Trophoblast cell (in vitro differentiated cells and primary cell): ENCODE measurements around the gene MYO1A.

Experiments used
- DNase-seq, 2 donors: peaks; one replicate each; pipeline ENCODE4 v3.0.0-alpha.2; 2016
- H2AFZ ChIP-seq: 2 replicates; pipeline ENCODE4 v1.6.1; 2013; ENCODE audit warnings: low read length, moderate library complexity, mild to moderate bottlenecking; ENCODE audit not compliant: insufficient read depth, poor library complexity
- H2AK5ac ChIP-seq: 2 replicates; pipeline ENCODE4 v1.6.1; 2013; ENCODE audit warnings: mild to moderate bottlenecking, low read length
- H2BK120ac ChIP-seq: 2 replicates; pipeline ENCODE4 v1.6.1; 2013; ENCODE audit warnings: low read length, mild to moderate bottlenecking, moderate library complexity; ENCODE audit not compliant: insufficient read depth, poor library complexity
- H2BK12ac ChIP-seq: 2 replicates; pipeline ENCODE4 v1.6.1; 2013; ENCODE audit warnings: mild to moderate bottlenecking, low read length, moderate library complexity
- H2BK5ac ChIP-seq: 2 replicates; pipeline ENCODE4 v1.6.1; 2013; ENCODE audit warnings: low read length, low read depth, moderate library complexity, mild to moderate bottlenecking; ENCODE audit not compliant: poor library complexity
- H3K14ac ChIP-seq: 2 replicates; pipeline ENCODE4 v1.6.1; 2013; ENCODE audit warnings: mild to moderate bottlenecking, low read length
- H3K18ac ChIP-seq: 2 replicates; pipeline ENCODE4 v1.6.1; 2013; ENCODE audit warnings: mild to moderate bottlenecking, low read length
- H3K23ac ChIP-seq: 2 replicates; pipeline ENCODE4 v1.6.1; 2013; ENCODE audit warnings: low read length
- H3K27ac ChIP-seq: 2 replicates; pipeline ENCODE4 v1.5.1; 2013; ENCODE audit warnings: low read depth, mild to moderate bottlenecking, inconsistent platforms, low read length, moderate library complexity
- H3K27me3 ChIP-seq: 2 replicates; pipeline ENCODE4 v1.6.1; 2013; ENCODE audit warnings: inconsistent platforms, mild to moderate bottlenecking, low read length, moderate library complexity; ENCODE audit not compliant: insufficient read depth
- H3K36me3 ChIP-seq, 2 experiments: 1 replicate in 1 of 2; 2 replicates in 1 of 2; pipeline ENCODE4 v1.6.1; 2013; ENCODE audit warnings: low read length in 2 of 2, mild to moderate bottlenecking in 2 of 2, moderate library complexity in 1 of 2; ENCODE audit not compliant: insufficient read depth in 2 of 2, control insufficient read depth in 1 of 2
- H3K4ac ChIP-seq: 2 replicates; pipeline ENCODE4 v1.6.1; 2013; ENCODE audit warnings: low read depth, mild to moderate bottlenecking, low read length, moderate library complexity
- H3K4me1 ChIP-seq, 2 experiments: 1 replicate in 1 of 2; 2 replicates in 1 of 2; pipeline ENCODE4 v1.6.1; 2013; ENCODE audit warnings: low read length in 2 of 2, mild to moderate bottlenecking in 2 of 2, moderate library complexity in 1 of 2; ENCODE audit not compliant: insufficient read depth in 2 of 2, control insufficient read depth in 1 of 2
- H3K4me2 ChIP-seq: 2 replicates; pipeline ENCODE4 v1.6.1; 2013; ENCODE audit warnings: inconsistent platforms, mild to moderate bottlenecking, low read length, moderate library complexity
- H3K4me3 ChIP-seq: 2 replicates; pipeline ENCODE4 v1.5.1; 2013; ENCODE audit warnings: mild to moderate bottlenecking, low read depth, low read length, inconsistent platforms
- H3K79me1 ChIP-seq: one replicate; pipeline ENCODE4 v1.6.1; 2013; ENCODE audit warnings: low read length
- H3K79me2 ChIP-seq: 2 replicates; pipeline ENCODE4 v1.6.1; 2013; ENCODE audit warnings: low read length, mild to moderate bottlenecking; ENCODE audit not compliant: control insufficient read depth, insufficient read depth, poor library complexity
- H3K9ac ChIP-seq: 2 replicates; pipeline ENCODE4 v1.6.1; 2013; ENCODE audit warnings: mild to moderate bottlenecking, low read length
- H3K9me3 ChIP-seq: 2 replicates; pipeline ENCODE4 v1.6.1; 2013; ENCODE audit warnings: low read depth, mild to moderate bottlenecking, control low read depth, inconsistent platforms, low read length; ENCODE audit not compliant: insufficient read depth
- H4K12ac ChIP-seq: 2 replicates; pipeline ENCODE4 v1.6.1; 2013; ENCODE audit warnings: low read depth, mild to moderate bottlenecking, low read length, moderate library complexity
- H4K8ac ChIP-seq: 2 replicates; pipeline ENCODE4 v1.6.1; 2013; ENCODE audit warnings: low read depth, mild to moderate bottlenecking, low read length, moderate library complexity
- H4K91ac ChIP-seq: one replicate; pipeline ENCODE4 v1.6.1; 2013; ENCODE audit warnings: low read depth, mild to moderate bottlenecking, low read length, moderate library complexity
- WGBS: extraction: QIAGEN DNeasy Blood & Tissue Kit; methylation state at CpG from one replicate; pipeline ENCODE4 v1.1.7; 2013; ENCODE audit warnings: missing lambda C conversion rate; ENCODE audit not compliant: insufficient read length, insufficient coverage; ENCODE audit errors: extremely low coverage; 5-methylcytosine and 5-hydroxymethylcytosine counted together

Gene MYO1A

GRCh38 chr12:56995201-56995929 lies 54.6 kb downstream of the MYO1A start:
- Histone ChIP-seq H2BK5ac (no peak overlapping the region), H3K27ac (no peak overlapping the region), H3K4me1 (no peaks in the 10 kb centered on the region), H3K27me3 (no peaks in the 10 kb centered on the region), H3K9ac (no peak overlapping the region), H3K23ac (no peak overlapping the region), H3K14ac (no peak overlapping the region), H3K9me3 (peaks cover 8% of the 10 kb centered on the region), H3K79me1 (no peaks in the 10 kb centered on the region), H2AK5ac (no peak overlapping the region), H4K8ac (no peak overlapping the region), H2BK12ac (no peak overlapping the region), H3K36me3 (peaks cover 3 to 6% of the 10 kb centered on the region in 2 experiments), H3K18ac (no peak overlapping the region), H4K12ac (no peak overlapping the region), H4K91ac (no peak overlapping the region), H3K4me2 (no peak overlapping the region), H3K4me3 (peak overlapping the region; percentile 8), H3K4ac (no peak overlapping the region), H2BK120ac (no peak overlapping the region), H3K79me2 (no peaks in the 10 kb centered on the region), H2AFZ (no peak overlapping the region)
- no CpG with 5 or more reads among the region's 26 CpGs for WGBS
- DNase-seq: no peak

GRCh38 chr12:56994231-56994746 lies 55.6 kb downstream of the MYO1A start:
- no peaks in the 10 kb centered on the region for H3K79me2 ChIP-seq
- no peak overlapping the region for H2BK5ac ChIP-seq
- H2AK5ac ChIP-seq: no peak overlapping the region
- H3K27me3 ChIP-seq: no peaks in the 10 kb centered on the region
- DNase-seq: no peak
- no peak overlapping the region for H3K14ac ChIP-seq
- H3K4me2 ChIP-seq: no peak overlapping the region
- H3K9ac ChIP-seq: no peak overlapping the region
- no peak overlapping the region for H3K4ac ChIP-seq
- peaks cover 8% of the 10 kb centered on the region for H3K9me3 ChIP-seq
- no peak overlapping the region for H3K4me3 ChIP-seq
- H4K8ac ChIP-seq: no peak overlapping the region
- no peak overlapping the region for H4K91ac ChIP-seq
- no CpG with 5 or more reads among the region's 10 CpGs for WGBS
- no peaks in the 10 kb centered on the region for H3K79me1 ChIP-seq
- no peaks in the 10 kb centered on the region for H3K4me1 ChIP-seq
- H2BK12ac ChIP-seq: no peak overlapping the region
- H3K36me3 ChIP-seq: peaks cover 0 to 3% of the 10 kb centered on the region in 2 experiments
- no peak overlapping the region for H3K18ac ChIP-seq
- H2BK120ac ChIP-seq: no peak overlapping the region
- no peak overlapping the region for H2AFZ ChIP-seq
- no peak overlapping the region for H3K23ac ChIP-seq
- H3K27ac ChIP-seq: no peak overlapping the region
- no peak overlapping the region for H4K12ac ChIP-seq

DNA sequence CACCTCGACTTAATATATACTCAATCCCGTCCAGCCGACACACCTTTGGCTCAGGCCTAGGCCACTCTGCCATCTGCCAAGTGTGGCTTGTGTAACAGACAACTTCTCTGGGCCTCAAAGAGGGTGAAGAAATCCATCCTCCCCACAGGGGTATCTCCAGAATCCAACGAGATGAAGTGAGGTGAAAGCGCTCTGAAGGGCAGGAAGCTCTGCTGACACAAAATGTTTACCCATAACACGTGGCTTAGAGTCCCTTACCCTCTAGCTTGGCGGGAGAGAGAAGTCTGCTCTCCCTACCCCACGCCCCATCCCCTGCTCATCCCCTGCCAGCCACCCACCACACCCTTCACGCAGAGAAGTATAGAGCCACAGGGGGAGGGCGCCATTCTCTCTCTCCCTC lies 56.6 kb downstream of the MYO1A start:
- no peak overlapping the region for H2AFZ ChIP-seq
- H3K27ac ChIP-seq: no peak overlapping the region
- H3K79me2 ChIP-seq: no peaks in the 10 kb centered on the region
- H2BK12ac ChIP-seq: no peak overlapping the region
- H3K4me3 ChIP-seq: no peak overlapping the region
- H3K4me2 ChIP-seq: no peak overlapping the region
- H4K91ac ChIP-seq: no peak overlapping the region
- DNase-seq: no peak
- H2AK5ac ChIP-seq: no peak overlapping the region
- no CpG with 5 or more reads among the region's 10 CpGs for WGBS
- no peak overlapping the region for H3K23ac ChIP-seq
- H3K18ac ChIP-seq: no peak overlapping the region
- peaks cover 8% of the 10 kb centered on the region for H3K9me3 ChIP-seq
- H2BK5ac ChIP-seq: no peak overlapping the region
- H3K36me3 ChIP-seq: peaks cover 0 to 3% of the 10 kb centered on the region in 2 experiments
- H3K14ac ChIP-seq: no peak overlapping the region
- no peak overlapping the region for H2BK120ac ChIP-seq
- H4K12ac ChIP-seq: no peak overlapping the region
- no peak overlapping the region for H3K9ac ChIP-seq
- no peak overlapping the region for H4K8ac ChIP-seq
- H3K4me1 ChIP-seq: no peaks in the 10 kb centered on the region
- H3K4ac ChIP-seq: no peak overlapping the region
- H3K79me1 ChIP-seq: no peaks in the 10 kb centered on the region
- no peaks in the 10 kb centered on the region for H3K27me3 ChIP-seq

DNA sequence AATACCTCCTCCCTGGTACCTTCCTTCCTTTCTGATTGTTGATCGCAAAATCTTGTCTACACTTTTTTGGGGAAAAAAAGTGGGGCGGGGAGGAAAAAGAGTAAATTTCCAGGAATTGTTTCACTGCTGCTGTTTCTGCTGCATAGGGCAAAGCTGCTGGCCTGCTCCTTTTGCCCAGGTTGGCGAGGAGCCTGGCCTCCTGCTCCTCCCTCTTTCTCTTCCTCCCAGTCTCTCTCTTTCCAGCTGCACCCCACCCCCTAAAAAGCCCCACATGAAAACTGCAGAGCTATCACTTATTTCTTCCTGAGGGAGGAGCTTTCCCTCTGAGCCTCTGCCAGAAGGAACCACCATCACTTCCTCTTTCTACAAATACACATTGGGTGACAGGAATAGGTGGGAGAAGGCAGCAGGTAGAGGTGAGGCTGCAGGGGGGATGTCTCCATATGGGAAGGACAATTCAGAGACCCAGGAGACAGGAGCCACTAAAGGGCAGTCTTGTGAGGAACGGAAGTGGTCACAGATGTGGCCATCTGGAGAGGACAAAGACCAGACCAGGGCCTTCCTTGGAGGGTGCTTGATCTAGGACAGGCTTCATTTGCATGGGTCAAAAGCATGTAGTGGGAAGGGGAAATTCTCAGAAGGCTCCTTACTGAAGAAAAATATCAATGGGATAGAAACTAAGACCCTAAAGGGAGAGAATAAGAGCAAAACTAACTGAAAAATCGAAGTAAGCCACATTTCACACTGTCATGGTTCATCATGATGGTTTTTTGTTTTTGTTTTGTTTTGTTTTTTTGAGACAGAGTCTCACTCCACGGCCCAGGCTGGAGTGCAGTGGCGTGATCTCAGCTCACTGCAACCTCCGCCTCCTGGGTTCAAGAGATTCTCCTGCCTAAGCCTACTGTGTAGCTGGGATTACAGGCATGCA lies 58.3 kb downstream of the MYO1A start:
- H2BK5ac ChIP-seq: no peak overlapping the region
- no peak overlapping the region for H2BK12ac ChIP-seq
- no peak overlapping the region for H3K4me2 ChIP-seq

More for the DNA sequence above, 58.3 kb downstream of the MYO1A start:
- Histone ChIP-seq H2AK5ac (no peak overlapping the region), H3K4me1 (no peaks in the 10 kb centered on the region), H3K36me3 (no peaks in the 10 kb centered on the region), H3K4me3 (no peak overlapping the region), H3K14ac (no peak overlapping the region), H2AFZ (no peak overlapping the region), H4K91ac (no peak overlapping the region), H3K9ac (no peak overlapping the region), H3K9me3 (peaks cover 8% of the 10 kb centered on the region), H3K23ac (no peak overlapping the region), H3K79me1 (no peaks in the 10 kb centered on the region), H4K12ac (no peak overlapping the region), H3K4ac (no peak overlapping the region), H3K18ac (no peak overlapping the region), H4K8ac (no peak overlapping the region), H2BK120ac (no peak overlapping the region), H3K79me2 (no peaks in the 10 kb centered on the region), H3K27ac (no peak overlapping the region), H3K27me3 (no peaks in the 10 kb centered on the region)
- DNase-seq: no peak
- WGBS: no CpG with 5 or more reads among the region's 8 CpGs
